ENCODE results near the gene A2M.
"Not testable (repeated sequence)": the region's sequence is repeated elsewhere in the genome, so short reads cannot be mapped to it uniquely, and the experiment has no call there.

The A2M gene

DNA sequence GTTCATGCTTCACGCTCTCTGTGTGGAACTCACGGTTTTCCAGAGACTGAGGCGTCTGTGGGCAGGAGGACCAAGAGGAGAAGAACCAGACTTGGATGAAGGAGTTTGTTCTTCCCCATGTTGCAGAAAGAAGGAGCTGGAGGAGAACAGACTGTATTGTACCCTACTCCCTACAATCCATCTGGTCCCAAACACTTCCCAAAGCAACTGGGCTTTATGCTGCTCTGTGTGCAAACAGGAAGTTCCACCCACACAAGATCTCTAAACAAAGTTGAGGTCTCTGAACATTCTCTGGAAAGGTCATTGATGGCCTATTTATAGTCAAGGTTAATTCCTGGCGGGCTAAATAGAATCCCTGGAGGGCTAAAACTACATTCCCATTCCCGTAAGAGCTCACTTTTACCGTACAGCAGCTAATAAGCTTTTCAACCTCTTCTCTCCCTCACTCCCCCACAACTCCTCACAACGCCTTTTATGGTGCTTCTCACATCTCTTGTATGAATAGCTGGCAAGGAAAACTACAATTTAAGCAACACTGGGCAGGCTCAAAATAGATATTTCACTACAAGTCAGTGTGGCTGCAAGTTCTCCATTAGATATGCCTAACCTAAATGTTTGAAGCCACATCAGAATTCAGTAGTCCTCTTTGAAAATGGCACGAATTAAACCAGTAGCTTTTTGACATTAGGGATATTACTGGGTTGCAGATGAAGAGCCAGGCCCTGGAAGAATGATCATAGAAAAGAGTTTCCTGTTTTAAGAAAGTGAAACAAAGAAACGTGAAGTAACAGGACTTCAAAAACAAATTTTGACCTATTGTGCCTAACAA lies at the start of gene A2M:
A2M (minus strand) TSS at position 189 of the 829 bp plus-strand sequence; CDS start at position 119, 70 bp downstream.
- no peak for DNase-seq (ENCODE audit: low spot score)

DNA sequence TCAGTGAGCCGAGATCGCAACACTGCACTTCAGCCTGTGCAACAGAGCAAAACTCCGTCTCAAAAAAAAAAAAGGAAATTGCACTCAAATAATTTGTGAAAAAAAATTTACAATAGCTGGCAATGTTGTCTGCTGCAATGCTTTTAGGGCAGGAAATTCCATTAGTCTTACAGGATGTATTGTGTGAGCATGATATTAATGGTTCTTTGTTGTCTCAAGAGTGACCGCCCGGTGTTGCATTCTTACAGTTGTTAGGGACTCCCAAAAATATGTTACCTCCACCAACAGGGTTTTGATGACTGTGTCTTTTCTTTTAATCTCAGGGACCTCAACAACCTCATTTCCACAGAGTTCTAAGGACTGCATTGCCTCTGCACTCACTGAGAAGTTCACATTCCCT lies 47.7 kb upstream of the A2M start:
- no peak for DNase-seq (ENCODE audit: low spot score)

DNA sequence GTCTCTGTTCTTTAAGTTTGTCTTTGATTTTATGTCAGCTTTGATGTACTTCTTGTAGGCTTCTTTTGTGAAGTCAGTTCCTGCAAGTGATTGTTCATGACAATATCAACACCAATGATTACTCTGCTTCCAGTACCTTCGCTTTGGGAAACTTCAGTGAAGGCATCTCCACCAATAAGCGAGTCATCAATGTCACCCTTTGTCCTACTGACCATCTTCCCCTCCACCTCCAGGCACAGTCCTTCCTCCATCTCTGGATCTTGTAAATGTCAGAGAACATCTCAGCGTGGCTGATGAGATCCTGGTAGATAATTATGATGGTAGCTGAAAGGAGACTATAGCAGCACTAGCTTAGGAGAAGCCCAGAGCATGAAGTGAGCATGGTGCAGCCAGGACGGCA lies 40.4 kb upstream of the A2M start:
- no peak for DNase-seq (ENCODE audit: low spot score)

DNA sequence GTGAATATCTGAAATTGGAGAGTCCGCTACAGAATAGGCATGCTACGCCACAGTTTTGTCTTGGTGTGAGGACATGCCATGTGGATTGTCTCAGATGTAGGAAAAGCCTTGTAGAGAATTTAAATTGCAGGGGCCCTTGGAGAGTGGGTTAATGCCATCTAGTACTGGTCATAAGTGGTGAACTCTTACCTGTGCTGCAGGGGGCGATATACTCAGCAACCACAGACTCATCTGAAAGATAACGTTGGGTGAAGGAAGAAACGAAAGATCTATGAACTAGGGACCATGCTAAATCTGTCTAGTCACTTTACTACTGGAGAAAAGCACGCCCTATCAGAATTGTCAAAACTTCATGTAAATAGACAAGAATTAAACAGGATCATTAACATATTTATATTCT lies 33.7 kb upstream of the A2M start:
- DNase-seq (ENCODE audit: low spot score) = no peak

DNA sequence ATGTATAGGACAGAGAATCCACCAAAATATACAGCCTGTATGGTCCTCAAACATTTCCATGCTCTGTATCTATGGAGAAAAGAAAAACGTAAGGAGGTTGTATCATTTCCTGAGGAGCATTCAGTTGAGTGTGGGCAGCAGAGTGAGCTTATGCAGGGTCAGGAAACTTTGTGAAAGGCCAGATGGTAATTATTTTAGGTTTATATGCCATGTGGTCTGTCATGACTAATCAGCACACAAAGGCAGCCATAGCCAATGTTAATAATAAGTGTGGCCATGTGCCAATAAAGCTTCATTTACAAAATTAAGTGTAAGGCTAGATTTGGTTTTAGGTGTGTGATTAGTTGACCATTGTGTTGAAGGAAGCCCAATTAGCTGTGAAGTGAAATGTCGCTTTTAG lies 33.2 kb upstream of the A2M start:
- no peak for DNase-seq (ENCODE audit: low spot score)

DNA sequence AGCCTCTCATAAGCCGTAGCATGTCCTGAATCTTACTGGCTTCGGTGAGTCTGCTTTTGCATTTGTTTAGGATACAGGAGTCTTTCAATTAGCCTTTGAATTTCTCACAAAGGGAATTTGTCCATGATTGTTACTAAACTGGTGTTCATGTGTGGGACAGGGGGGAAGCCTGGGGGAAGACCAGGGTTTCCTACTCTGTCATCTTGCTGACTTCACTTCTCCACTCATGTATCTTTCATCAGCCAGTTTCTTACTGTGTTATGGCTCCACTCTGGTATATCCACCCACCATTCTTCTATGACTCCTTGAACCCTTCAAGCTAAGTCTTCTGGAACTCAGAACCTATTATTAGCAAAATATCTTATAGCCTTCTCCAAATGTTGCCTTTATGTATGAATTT lies 31.7 kb upstream of the A2M start:
- no peak for DNase-seq (ENCODE audit: low spot score)

DNA sequence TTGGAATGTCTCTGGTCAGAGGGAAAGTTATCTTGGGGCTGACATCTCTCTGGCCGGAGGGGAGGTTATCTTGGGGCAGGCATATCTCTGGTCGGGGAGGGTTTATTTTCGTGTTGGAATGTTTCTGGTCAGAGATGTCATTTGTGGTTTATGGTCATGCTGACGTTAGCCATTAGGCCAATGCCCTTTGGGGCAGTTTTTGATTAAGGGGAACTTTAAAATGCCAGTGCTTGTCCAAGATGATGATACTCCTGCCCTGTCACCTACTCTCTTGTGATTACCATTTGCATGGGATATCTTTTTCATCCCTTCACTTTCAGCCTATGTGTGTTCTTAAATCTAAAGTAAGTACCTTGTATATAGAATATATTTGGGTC lies 29.0 kb upstream of the A2M start:
- no peak for DNase-seq (ENCODE audit: low spot score)

DNA sequence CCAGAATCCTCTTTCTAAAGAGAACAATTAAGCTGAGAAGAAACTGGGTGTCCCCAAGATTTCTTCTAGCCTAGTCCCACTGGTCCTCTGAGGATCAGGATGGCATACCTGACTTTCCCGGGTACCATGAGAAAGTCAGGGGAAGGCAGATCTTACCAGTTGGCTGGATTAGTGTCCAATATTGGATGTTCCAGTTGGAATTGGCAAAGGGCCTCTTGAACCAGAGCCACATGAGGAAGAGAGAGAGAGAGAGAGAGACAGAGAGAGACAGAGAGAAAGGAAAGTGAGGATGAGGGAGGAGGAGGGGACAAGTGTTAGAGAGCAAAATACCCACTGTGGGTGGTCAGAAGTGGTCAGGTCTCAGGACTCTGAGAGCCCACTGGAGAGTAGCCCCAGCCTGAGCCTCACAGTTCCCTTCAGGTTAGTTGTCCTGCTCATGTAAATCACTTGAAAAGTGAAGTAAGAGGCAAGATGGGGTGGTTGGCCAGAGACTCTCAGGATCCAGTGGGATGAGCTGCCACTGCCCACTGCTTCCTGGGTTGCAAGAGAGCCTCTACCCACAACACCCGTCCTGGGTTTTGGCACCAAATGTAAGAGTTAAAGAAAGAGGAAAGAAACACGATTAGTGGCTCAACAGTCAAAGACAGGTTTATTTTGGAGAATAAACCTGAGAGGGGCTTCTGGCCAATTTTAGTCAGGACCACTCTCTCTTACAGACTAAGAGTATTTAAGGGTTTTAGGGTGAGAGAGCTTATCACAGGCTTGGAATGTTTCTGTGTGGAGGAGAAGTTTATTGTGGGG lies 28.4 kb upstream of the A2M start:
- DNase-seq (ENCODE audit: low spot score) = no peak

DNA sequence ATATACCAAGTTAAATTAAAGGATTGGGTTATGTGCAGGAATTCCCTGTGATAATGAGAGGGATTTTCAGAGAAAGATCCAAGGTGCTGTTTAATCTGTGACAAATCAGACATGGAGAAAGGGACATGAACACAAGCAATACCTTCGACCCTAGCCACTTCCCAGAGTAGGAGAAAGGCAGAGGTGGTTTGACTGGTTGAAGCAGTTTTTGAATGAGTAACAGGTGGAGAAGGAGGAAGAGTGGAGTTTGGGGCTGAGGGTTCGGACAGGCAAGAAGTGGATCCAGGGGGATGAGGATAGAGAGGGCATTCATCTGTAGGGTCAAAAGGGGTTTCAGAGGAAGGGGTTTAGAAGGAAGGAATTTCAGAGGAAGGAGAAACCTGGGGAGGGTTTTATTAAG lies 27.4 kb upstream of the A2M start:
- DNase-seq (ENCODE audit: low spot score) = no peak

DNA sequence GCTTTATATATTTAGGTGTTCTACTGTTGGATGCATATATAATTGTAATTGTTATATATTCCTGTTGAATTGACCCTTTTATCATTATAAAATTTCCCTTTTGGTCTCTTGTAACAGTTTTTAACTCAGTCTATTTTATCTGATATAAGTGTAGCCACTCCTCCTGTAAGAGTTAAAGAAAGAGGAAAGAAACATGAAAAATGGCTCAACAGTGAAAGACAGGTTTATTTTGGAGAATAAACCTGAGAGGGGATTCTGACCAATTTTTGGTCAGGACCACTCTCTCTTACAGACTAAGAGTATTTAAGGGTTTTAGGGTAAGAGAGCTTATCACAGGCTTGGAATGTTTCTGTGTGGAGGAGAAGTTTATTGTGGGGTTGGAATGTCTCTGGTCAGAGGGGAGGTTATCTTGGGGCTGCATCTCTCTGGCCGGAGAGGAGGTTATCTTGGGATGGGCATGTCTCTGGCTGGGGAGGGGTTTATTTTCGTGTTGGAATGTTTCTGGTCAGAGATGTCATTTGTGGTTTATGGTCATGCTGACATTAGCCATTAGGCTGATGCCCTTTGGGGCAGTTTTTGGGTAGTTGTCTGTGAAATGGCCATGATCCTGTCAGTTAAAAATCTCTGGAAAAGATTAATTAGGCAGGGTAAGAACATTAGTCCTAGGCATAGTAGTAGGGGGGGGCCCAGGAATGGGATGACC lies 24.0 kb upstream of the A2M start:
- not testable (repeated sequence) for DNase-seq (ENCODE audit: low spot score)

DNA sequence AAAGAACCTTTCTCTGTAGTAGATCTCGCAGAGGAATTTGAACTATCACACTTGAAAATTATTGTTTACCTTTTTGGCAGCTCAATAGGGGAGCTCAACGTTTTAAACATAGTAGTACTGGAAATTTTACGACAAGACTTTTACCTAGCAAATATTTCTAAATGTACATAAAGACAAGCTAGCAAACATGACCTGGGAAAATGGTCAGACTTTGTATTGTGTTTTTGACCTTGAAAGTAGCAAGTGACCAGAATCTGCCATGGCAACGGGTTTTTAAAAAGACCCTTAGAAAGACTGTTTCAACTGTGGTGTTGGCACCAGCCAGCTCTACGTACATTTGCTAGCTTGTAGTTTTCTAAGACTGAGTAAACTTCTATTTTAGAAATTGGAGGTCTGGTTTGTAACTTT lies 20.2 kb upstream of the A2M start:
- no peak for DNase-seq (ENCODE audit: low spot score)

DNA sequence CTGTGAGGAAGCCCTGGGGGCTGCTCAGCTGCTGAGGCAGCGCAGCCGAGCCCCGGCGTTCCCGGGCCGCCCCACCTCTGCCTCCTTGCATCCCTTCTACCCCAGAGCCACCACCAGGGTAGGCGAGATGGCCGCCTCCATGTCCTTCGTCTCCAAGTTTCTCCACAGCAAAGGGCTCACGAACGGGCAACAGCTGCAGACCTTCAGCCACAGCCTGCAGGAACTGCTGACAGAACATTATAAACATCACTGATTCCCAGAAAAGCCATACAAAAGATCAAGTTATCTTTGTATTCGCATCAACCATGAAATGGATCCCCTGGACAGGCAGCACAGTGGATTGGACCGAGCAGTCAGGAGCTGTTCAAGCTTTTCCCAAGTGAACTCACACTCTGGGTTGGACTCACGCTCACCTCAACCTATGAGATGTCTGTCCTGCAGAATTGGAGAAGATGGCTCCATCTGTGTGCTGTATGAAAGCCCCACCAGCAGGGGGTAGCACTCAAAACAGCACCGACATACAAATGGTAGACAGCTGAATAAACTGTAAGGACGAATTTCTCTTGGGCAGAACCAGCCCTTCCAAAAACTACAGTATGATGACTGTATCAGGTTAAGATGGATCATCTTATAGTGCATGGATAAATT lies 19.4 kb upstream of the A2M start:
- DNase-seq (ENCODE audit: low spot score) = no peak

DNA sequence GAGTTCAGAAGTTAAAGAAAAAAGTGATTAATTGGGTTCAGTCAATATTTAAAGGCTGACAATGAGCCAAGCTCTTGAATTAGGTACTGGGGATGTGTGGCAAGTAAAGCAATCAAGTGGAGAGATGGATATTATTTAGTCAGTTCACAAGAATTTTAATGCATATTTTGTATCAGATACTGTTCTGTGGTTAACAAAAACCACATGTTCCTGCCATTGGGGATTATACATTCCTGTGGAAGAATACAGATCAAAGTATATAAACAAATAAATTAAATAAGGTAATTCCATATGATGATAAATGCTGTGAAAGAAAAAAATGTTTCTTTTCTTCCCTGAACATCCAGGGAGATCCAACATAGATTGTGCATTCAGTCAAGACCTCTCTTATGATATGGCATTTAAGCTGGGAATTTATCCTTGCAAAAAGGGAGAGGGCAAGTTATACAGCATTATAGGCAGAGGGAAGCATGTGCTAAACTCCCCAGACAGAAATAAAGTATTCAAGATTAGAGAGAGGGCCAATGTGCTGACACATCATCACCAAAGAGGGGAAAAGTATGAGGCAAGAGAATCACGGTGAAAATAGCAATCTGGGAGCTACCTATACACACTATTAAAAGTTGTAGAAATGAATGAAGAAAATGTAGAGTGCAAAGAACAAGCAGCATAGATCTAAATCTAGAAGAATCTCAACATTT lies 17.6 kb upstream of the A2M start:
- no peak for DNase-seq (ENCODE audit: low spot score)

DNA sequence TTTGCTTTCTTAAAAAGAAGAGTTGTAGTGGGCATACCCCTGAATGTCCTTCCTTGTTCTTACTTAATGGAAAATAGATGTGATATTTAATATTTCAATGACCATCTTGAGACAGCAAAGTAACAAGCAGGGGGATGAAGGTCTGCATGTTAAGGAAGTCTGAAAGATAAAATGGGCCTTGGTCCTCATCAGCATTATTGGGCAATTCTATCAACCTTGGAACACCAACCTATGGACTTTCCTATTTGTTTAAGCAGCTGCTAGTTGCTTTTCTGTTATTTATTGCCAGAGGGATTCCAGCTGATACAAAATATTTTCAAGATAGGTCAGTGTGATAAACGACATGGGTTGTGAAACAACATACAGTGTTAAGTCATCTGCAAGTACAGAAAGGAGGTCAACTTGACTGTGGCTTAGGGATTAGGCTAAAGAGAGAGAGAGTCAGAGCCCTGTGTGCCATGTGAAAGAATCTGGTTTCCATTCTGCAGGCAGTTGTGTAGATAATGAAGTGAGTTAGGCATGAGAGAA lies 16.4 kb upstream of the A2M start:
- DNase-seq (ENCODE audit: low spot score) = no peak

DNA sequence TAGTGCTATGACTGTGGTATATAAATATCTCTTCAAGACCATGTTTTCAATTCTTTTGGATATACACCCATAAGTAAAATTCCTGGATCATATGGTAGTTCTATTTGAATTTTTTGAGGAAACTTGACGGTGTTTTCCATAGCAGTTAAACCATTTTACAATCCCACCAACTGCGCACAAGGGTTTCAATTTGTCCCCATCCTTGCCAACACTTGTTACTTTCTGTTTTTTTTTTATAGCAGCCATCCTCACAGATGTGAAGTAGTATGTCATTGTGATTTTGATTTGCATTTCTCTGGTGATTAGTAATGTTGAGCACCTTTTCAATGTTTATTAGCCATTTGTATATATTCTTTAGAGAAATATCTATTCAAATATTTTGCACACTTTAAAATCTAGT lies 14.5 kb upstream of the A2M start:
- no peak for DNase-seq (ENCODE audit: low spot score)

DNA sequence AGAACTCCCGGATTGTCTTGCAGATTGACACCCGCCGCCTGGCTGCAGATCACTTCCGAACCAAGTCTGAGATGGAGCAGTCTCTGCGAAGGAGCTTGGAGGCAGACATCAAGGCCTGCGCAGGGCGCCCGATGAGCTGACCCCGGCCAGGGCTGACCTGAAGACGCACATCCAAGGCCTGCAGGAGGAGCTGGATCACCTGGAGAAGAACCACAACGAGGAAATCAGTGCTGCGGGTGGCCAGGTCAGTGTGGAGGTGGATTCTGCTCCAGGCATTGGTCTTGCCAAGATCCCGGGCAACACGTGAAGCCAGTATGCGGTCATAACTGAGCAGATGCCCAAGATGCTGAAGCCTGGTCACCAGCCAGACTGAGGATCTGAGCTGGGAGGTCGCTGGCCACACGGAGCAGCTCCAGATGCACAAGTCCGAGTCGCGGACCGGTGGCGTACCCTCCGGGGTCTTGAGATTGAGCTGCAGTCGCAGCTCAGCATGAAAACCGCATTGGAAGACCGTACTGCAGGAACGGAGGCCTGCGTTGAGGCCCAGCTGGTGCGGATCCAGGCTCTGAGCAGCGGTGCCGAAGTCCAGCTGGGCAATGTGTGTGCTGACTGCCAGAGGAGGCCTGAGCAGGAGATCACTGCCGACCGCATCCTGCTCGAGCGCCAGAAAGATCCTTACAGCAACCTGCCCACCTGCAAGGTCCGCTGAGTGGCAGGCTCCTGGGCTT lies 12.4 kb upstream of the A2M start:
- DNase-seq (ENCODE audit: low spot score) = no peak

DNA sequence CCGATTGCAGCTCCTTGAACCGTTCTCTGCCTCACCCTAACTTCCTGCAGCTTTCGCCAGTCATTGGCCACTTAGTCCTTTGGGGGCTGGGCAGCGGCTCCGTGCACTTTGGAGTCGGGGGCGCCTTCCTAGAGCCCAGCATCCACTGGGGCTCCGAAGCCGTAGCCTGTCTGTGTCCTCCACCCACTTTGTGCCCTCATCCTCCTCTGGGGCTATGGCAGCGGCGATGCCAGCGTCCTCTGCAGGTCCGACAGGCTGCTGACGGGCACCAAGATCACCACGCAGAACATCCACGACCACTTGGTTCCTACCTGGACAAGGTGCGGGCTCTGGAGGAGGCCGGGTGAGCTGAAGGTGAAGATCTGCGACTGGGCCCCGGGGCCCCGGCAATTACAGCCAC lies 11.8 kb upstream of the A2M start:
- DNase-seq (ENCODE audit: low spot score) = no peak

DNA sequence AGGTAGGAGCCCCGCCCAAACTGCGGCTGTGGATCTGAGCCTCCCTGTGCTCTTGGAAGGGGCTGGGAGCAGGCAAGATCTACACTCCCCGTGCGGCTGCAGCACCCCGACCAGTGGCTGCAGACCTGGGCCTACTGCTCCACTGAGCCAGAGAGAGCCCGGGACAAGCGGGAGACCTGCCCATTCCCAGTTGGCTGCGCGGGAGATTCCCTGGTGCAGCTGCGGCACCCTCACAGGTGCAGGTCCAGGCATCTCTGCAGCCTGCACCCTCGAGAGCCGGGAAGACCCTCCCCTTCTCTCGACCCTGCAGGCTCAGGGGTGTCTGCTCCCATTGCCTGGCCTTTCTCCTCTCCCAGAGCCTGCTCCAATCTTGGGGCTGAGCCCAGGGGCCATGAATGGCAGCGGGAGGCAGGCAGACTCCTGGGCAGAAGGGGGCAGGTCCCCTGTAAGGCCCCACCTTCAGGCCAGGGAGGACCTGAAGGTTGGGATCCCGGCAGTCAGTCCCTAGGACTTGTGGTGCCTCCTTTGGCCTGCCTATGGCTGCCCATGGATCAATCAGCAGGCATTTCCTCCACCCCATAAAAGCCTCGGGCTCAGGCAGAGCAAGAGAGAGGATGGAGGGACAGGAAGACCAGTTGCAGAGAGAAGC lies 8.8 kb upstream of the A2M start:
- no peak for DNase-seq (ENCODE audit: low spot score)

DNA sequence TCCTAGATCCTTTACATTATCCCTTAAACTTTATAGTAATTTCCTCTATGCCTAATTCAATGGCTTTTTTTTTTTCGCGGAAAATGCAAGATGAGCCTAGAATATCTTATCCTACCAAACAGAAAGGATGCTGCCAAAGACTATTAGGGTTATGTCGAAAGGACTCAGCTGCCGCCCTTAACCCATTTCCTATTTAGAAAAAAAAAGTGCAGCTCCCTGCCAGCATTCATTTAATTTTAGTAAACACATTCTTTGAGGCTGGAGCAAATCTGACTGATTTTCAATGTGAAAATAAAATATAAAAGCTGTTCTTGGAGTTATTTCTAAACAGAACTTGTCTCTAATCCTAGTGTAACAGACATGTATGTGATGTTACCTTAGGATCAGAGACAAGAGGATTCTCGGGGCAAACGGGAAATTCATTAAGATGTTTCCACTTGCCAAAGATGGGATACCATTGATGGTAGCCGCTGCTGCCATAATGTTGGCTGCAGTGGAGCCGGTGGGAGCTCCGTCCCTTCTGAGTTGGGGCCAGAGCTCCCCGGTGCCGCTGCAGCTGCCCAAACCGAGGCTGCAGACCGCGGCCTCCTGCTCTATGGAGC lies 8.2 kb upstream of the A2M start:
- no peak for DNase-seq (ENCODE audit: low spot score)

DNA sequence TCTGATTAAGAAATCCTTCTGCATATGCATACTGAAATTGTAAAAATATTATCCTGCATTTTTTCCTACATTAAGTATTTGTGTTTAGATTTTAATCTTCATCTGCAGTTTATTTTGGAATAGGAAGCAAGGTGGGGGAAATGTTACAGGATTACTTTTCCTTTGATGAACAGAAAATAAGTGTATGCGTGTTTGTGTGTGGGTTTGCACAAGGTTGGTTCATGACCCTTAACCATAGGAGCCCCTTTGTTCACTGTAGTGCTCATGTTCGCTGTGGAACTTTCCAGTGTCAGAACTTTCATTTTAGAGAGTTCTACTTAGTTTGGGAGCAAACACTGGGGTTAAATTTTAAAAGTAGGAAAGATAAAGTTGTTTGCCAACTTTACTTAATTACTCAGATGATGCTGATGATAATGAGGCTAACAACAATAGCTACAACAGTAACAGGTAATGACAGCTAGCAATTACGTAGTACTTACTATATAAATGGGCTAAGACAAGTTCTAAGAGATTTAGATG lies 6.4 kb upstream of the A2M start:
- DNase-seq (ENCODE audit: low spot score) = no peak

Data from cerebellar cortex (tissue), 1 donor.